K562 (cell line): Measurements from ENCODE around the gene SPSB1.

Experiments used
- CTCF ChIP-seq, 3 experiments: IDR thresholded peaks in 2 of 3; conservative IDR thresholded peaks in 1 of 3; 2 replicates each; pipeline ENCODE4 v1.5.1; 2011 to 2012; ENCODE audit warnings: low read length in 3 of 3, mild to moderate bottlenecking in 3 of 3, control low read depth in 2 of 3, improper control_type of control experiment in 1 of 3, inconsistent platforms in 1 of 3, low read depth in 1 of 3, mixed read lengths in 1 of 3, moderate library complexity in 1 of 3; ENCODE audit not compliant: insufficient read depth in 2 of 3
- HMBOX1 ChIP-seq: sonication (generic); IDR thresholded peaks from 2 replicates; pipeline ENCODE4 v1.6.1; 2016
- TF ChIP-seq, protein P1 (sequence below), 2 experiments: fragments of 450-650 bp; formaldehyde crosslinking in 1 of 2; IDR thresholded peaks; 2 replicates each; pipeline versions ENCODE4 v1.4.0 to v1.6.1; 2014 to 2020; ENCODE audit warnings: mild to moderate bottlenecking in 2 of 2, borderline replicate concordance in 1 of 2, low read depth in 1 of 2

- TF ChIP-seq HMBOX1 (no peak), CTCF (IDR thresholded peaks at IDR 0.05 in 2 of 3, conservative IDR thresholded peaks at IDR 0.05 in 1 of 3; ENCODE audit: insufficient read depth in 2 of 3, low read depth in 1 of 3, low read length in 3 of 3) (no peak)
- TF ChIP-seq, protein P1, sequence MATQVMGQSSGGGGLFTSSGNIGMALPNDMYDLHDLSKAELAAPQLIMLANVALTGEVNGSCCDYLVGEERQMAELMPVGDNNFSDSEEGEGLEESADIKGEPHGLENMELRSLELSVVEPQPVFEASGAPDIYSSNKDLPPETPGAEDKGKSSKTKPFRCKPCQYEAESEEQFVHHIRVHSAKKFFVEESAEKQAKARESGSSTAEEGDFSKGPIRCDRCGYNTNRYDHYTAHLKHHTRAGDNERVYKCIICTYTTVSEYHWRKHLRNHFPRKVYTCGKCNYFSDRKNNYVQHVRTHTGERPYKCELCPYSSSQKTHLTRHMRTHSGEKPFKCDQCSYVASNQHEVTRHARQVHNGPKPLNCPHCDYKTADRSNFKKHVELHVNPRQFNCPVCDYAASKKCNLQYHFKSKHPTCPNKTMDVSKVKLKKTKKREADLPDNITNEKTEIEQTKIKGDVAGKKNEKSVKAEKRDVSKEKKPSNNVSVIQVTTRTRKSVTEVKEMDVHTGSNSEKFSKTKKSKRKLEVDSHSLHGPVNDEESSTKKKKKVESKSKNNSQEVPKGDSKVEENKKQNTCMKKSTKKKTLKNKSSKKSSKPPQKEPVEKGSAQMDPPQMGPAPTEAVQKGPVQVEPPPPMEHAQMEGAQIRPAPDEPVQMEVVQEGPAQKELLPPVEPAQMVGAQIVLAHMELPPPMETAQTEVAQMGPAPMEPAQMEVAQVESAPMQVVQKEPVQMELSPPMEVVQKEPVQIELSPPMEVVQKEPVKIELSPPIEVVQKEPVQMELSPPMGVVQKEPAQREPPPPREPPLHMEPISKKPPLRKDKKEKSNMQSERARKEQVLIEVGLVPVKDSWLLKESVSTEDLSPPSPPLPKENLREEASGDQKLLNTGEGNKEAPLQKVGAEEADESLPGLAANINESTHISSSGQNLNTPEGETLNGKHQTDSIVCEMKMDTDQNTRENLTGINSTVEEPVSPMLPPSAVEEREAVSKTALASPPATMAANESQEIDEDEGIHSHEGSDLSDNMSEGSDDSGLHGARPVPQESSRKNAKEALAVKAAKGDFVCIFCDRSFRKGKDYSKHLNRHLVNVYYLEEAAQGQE (IDR thresholded peaks at IDR 0.05; ENCODE audit: borderline replicate concordance) = no peak
- TF ChIP-seq, protein P1 (CRISPR knock-in tag; IDR thresholded peaks at IDR 0.05; ENCODE audit: low read depth) = no peak
Observed at GRCh38 chr1:9382643-9383491, 90.2 kb downstream of the SPSB1 start.
